HL-60 (cell line): Measurements from ENCODE around the gene MSTN.

Source experiments
- GABPA ChIP-seq: IDR thresholded peaks from 2 replicates; pipeline ENCODE4 v1.6.1; 2012; ENCODE audit warnings: low read depth
- POLR2AphosphoS5 ChIP-seq: IDR thresholded peaks from 2 replicates; pipeline ENCODE4 v1.6.1; 2012; ENCODE audit warnings: low read depth
- SPI1 ChIP-seq: IDR thresholded peaks from 2 replicates; pipeline ENCODE4 v1.6.1; 2012; ENCODE audit warnings: low read depth, mild to moderate bottlenecking, borderline replicate concordance
- TF ChIP-seq, protein P1 (sequence below): IDR thresholded peaks from one replicate; pipeline ENCODE4 v1.5.1; 2011; ENCODE audit warnings: low read length, control low read depth, inconsistent platforms; ENCODE audit not compliant: insufficient read depth
- TF ChIP-seq, protein P2 (sequence below): IDR thresholded peaks from 2 replicates; pipeline ENCODE4 v1.6.1; 2012; ENCODE audit warnings: low read depth; ENCODE audit not compliant: insufficient replicate concordance

DNA sequence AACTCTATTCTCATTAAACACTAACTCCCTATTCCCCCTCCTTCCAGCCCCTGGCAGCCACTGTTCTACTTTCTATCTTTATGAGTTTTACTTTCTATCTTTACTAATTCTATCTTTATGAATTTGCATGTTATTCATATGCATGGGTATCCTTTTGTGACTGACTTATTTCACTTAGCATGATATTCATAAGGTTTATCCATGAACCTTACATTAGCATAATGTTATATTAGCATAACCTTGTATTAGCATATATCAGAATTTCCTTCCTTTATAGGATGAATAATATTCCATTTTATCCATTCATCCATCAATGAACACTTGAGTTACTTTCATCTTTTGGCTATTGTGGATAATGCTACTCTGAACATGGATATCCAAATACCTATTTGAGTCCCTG, 41.8 kb downstream of the MSTN start:
- TF ChIP-seq, protein P1, sequence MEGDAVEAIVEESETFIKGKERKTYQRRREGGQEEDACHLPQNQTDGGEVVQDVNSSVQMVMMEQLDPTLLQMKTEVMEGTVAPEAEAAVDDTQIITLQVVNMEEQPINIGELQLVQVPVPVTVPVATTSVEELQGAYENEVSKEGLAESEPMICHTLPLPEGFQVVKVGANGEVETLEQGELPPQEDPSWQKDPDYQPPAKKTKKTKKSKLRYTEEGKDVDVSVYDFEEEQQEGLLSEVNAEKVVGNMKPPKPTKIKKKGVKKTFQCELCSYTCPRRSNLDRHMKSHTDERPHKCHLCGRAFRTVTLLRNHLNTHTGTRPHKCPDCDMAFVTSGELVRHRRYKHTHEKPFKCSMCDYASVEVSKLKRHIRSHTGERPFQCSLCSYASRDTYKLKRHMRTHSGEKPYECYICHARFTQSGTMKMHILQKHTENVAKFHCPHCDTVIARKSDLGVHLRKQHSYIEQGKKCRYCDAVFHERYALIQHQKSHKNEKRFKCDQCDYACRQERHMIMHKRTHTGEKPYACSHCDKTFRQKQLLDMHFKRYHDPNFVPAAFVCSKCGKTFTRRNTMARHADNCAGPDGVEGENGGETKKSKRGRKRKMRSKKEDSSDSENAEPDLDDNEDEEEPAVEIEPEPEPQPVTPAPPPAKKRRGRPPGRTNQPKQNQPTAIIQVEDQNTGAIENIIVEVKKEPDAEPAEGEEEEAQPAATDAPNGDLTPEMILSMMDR, result no peak
- TF ChIP-seq POLR2AphosphoS5 (no peak), SPI1 (no peak), GABPA (no peak)
- TF ChIP-seq, protein P2, sequence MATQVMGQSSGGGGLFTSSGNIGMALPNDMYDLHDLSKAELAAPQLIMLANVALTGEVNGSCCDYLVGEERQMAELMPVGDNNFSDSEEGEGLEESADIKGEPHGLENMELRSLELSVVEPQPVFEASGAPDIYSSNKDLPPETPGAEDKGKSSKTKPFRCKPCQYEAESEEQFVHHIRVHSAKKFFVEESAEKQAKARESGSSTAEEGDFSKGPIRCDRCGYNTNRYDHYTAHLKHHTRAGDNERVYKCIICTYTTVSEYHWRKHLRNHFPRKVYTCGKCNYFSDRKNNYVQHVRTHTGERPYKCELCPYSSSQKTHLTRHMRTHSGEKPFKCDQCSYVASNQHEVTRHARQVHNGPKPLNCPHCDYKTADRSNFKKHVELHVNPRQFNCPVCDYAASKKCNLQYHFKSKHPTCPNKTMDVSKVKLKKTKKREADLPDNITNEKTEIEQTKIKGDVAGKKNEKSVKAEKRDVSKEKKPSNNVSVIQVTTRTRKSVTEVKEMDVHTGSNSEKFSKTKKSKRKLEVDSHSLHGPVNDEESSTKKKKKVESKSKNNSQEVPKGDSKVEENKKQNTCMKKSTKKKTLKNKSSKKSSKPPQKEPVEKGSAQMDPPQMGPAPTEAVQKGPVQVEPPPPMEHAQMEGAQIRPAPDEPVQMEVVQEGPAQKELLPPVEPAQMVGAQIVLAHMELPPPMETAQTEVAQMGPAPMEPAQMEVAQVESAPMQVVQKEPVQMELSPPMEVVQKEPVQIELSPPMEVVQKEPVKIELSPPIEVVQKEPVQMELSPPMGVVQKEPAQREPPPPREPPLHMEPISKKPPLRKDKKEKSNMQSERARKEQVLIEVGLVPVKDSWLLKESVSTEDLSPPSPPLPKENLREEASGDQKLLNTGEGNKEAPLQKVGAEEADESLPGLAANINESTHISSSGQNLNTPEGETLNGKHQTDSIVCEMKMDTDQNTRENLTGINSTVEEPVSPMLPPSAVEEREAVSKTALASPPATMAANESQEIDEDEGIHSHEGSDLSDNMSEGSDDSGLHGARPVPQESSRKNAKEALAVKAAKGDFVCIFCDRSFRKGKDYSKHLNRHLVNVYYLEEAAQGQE, result no peak
